ENCODE measurements around the gene TRIM44.
A peak's percentile ranks its signal among the peaks of the same experiment; 100 is the strongest.

TRIM44 gene

GRCh38 chr11:35619116-35619854, 43.3 kb upstream of the TRIM44 start:
- H4K91ac ChIP-seq (ENCODE audit: low read depth, low read length, poor library complexity), result peak overlapping the region; percentile 88
- H2AFZ ChIP-seq (ENCODE audit: low read length), result peak overlapping the region; percentile 80
- peak overlapping the region; percentile 93 for H3K18ac ChIP-seq (ENCODE audit: low read length)
- H3K23ac ChIP-seq (ENCODE audit: low read depth, low read length, poor library complexity), result peak overlapping the region; percentile 66
- H3K27me3 ChIP-seq (ENCODE audit: control insufficient read depth in 3 of 3, insufficient read depth in 3 of 3, low read depth in 1 of 3, low read length in 3 of 3), result no peaks in the 10 kb centered on the region
- peak overlapping the region; percentile 92 for H3K14ac ChIP-seq (ENCODE audit: low read length)
- no CpG with 5 or more reads among the region's 84 CpGs for WGBS, 2 donors (ENCODE audit: extremely low coverage in 2 of 2, insufficient read length in 2 of 2, insufficient replicate concordance in 1 of 2)
- peak overlapping the region; percentile 56 for H2BK120ac ChIP-seq (ENCODE audit: low read depth, low read length)
- DNase-seq (ENCODE audit: low spot score), result peak; percentile 56
- peaks cover 7 to 15% of the 10 kb centered on the region in 2 donors for H3K4me1 ChIP-seq (ENCODE audit: control insufficient read depth in 2 of 2, insufficient read depth in 1 of 2, low read depth in 1 of 2, low read length in 2 of 2)
- peak overlapping the region; percentile 77 for H3K4ac ChIP-seq (ENCODE audit: low read length)
- H3K27ac ChIP-seq (replicated peaks; ENCODE audit: low read length), result peak overlapping the region; percentile 83
- H2AK5ac ChIP-seq (ENCODE audit: low read depth, low read length), result peak overlapping the region; percentile 87
- peak overlapping the region; percentile 67 to 98 for H3K4me3 ChIP-seq (ENCODE audit: low read length in 2 of 2)
- no peak overlapping the region for H4K8ac ChIP-seq (ENCODE audit: low read depth, low read length)
- H3K79me1 ChIP-seq (ENCODE audit: low read depth, low read length), result peaks cover 5% of the 10 kb centered on the region
- peak overlapping the region; percentile 98 for H3K9ac ChIP-seq (ENCODE audit: low read depth, low read length, poor library complexity)
- no peaks in the 10 kb centered on the region for H3K9me3 ChIP-seq (replicated peaks in 1 of 2; ENCODE audit: control insufficient read depth in 2 of 2, insufficient read depth in 1 of 2, low read depth in 1 of 2, low read length in 2 of 2)
- H2BK15ac ChIP-seq (ENCODE audit: low read length), result no peak overlapping the region
- peak overlapping the region; percentile 89 for H2BK5ac ChIP-seq (ENCODE audit: low read length)
- H3K36me3 ChIP-seq (replicated peaks in 1 of 2; ENCODE audit: control insufficient read depth in 2 of 2, insufficient read depth in 2 of 2, low read length in 2 of 2), result peaks cover 0 to 10% of the 10 kb centered on the region in 2 donors
- peak overlapping the region; percentile 86 for H3K4me2 ChIP-seq (ENCODE audit: insufficient read depth, low read length, poor library complexity, severe bottlenecking)
- H2BK12ac ChIP-seq (ENCODE audit: low read length), result peak overlapping the region; percentile 73

- DNase-seq (ENCODE audit: low spot score), result peak; percentile 66
- Histone ChIP-seq H3K9ac (ENCODE audit: low read depth, low read length, poor library complexity) (peak overlapping the region; percentile 98), H3K4me2 (ENCODE audit: insufficient read depth, low read length, poor library complexity, severe bottlenecking) (peak overlapping the region; percentile 86), H2AFZ (ENCODE audit: low read length) (peak overlapping the region; percentile 80), H3K4me3 (ENCODE audit: low read length in 2 of 2) (peak overlapping the region; percentile 67 to 98), H2BK5ac (ENCODE audit: low read length) (no peak overlapping the region), H3K14ac (ENCODE audit: low read length) (peak overlapping the region; percentile 92), H3K79me1 (ENCODE audit: low read depth, low read length) (peaks cover 5% of the 10 kb centered on the region), H4K8ac (ENCODE audit: low read depth, low read length) (no peak overlapping the region), H3K27me3 (ENCODE audit: control insufficient read depth in 3 of 3, insufficient read depth in 3 of 3, low read depth in 1 of 3, low read length in 3 of 3) (no peaks in the 10 kb centered on the region), H3K23ac (ENCODE audit: low read depth, low read length, poor library complexity) (peak overlapping the region; percentile 66), H3K18ac (ENCODE audit: low read length) (peak overlapping the region; percentile 93), H2BK12ac (ENCODE audit: low read length) (no peak overlapping the region), H3K4me1 (ENCODE audit: control insufficient read depth in 2 of 2, insufficient read depth in 1 of 2, low read depth in 1 of 2, low read length in 2 of 2) (peaks cover 7 to 15% of the 10 kb centered on the region in 2 donors), H3K9me3 (replicated peaks in 1 of 2; ENCODE audit: control insufficient read depth in 2 of 2, insufficient read depth in 1 of 2, low read depth in 1 of 2, low read length in 2 of 2) (no peaks in the 10 kb centered on the region), H2AK5ac (ENCODE audit: low read depth, low read length) (peak overlapping the region; percentile 87), H2BK15ac (ENCODE audit: low read length) (no peak overlapping the region), H4K91ac (ENCODE audit: low read depth, low read length, poor library complexity) (no peak overlapping the region), H3K36me3 (replicated peaks in 1 of 2; ENCODE audit: control insufficient read depth in 2 of 2, insufficient read depth in 2 of 2, low read length in 2 of 2) (peaks cover 0 to 10% of the 10 kb centered on the region in 2 donors), H2BK120ac (ENCODE audit: low read depth, low read length) (peak overlapping the region; percentile 17), H3K4ac (ENCODE audit: low read length) (peak overlapping the region; percentile 77), H3K27ac (replicated peaks; ENCODE audit: low read length) (peak overlapping the region; percentile 83)
- no CpG with 5 or more reads among the region's 33 CpGs for WGBS, 2 donors (ENCODE audit: extremely low coverage in 2 of 2, insufficient read length in 2 of 2, insufficient replicate concordance in 1 of 2)
Measured at GRCh38 chr11:35619855-35620640, 42.5 kb upstream of the TRIM44 start.

- Histone ChIP-seq H3K23ac (ENCODE audit: low read depth, low read length, poor library complexity) (no peak overlapping the region), H2BK5ac (ENCODE audit: low read length) (no peak overlapping the region), H3K4me2 (ENCODE audit: insufficient read depth, low read length, poor library complexity, severe bottlenecking) (peak overlapping the region; percentile 41), H2AFZ (ENCODE audit: low read length) (no peak overlapping the region), H2BK12ac (ENCODE audit: low read length) (no peak overlapping the region), H2BK120ac (ENCODE audit: low read depth, low read length) (no peak overlapping the region), H2AK5ac (ENCODE audit: low read depth, low read length) (no peak overlapping the region), H2BK15ac (ENCODE audit: low read length) (no peak overlapping the region), H3K79me1 (ENCODE audit: low read depth, low read length) (peaks cover 5% of the 10 kb centered on the region), H3K4ac (ENCODE audit: low read length) (no peak overlapping the region), H4K8ac (ENCODE audit: low read depth, low read length) (no peak overlapping the region), H3K27ac (replicated peaks; ENCODE audit: low read length) (no peak overlapping the region), H3K36me3 (replicated peaks in 1 of 2; ENCODE audit: control insufficient read depth in 2 of 2, insufficient read depth in 2 of 2, low read length in 2 of 2) (peaks cover 0 to 10% of the 10 kb centered on the region in 2 donors), H3K9ac (ENCODE audit: low read depth, low read length, poor library complexity) (no peak overlapping the region), H3K14ac (ENCODE audit: low read length) (no peak overlapping the region), H3K4me3 (ENCODE audit: low read length in 2 of 2) (peak overlapping the region in 1 of 2 donors; percentile 19), H3K9me3 (replicated peaks in 1 of 2; ENCODE audit: control insufficient read depth in 2 of 2, insufficient read depth in 1 of 2, low read depth in 1 of 2, low read length in 2 of 2) (no peaks in the 10 kb centered on the region), H4K91ac (ENCODE audit: low read depth, low read length, poor library complexity) (no peak overlapping the region), H3K4me1 (ENCODE audit: control insufficient read depth in 2 of 2, insufficient read depth in 1 of 2, low read depth in 1 of 2, low read length in 2 of 2) (peaks cover 7 to 15% of the 10 kb centered on the region in 2 donors), H3K18ac (ENCODE audit: low read length) (no peak overlapping the region), H3K27me3 (ENCODE audit: control insufficient read depth in 3 of 3, insufficient read depth in 3 of 3, low read depth in 1 of 3, low read length in 3 of 3) (no peaks in the 10 kb centered on the region)
- no peak for DNase-seq (ENCODE audit: low spot score)
- WGBS, 2 donors (ENCODE audit: extremely low coverage in 2 of 2, insufficient read length in 2 of 2, insufficient replicate concordance in 1 of 2), result no CpG with 5 or more reads among the region's 2 CpGs
Measured at GRCh38 chr11:35620795-35621194, 41.8 kb upstream of the TRIM44 start.

DNA sequence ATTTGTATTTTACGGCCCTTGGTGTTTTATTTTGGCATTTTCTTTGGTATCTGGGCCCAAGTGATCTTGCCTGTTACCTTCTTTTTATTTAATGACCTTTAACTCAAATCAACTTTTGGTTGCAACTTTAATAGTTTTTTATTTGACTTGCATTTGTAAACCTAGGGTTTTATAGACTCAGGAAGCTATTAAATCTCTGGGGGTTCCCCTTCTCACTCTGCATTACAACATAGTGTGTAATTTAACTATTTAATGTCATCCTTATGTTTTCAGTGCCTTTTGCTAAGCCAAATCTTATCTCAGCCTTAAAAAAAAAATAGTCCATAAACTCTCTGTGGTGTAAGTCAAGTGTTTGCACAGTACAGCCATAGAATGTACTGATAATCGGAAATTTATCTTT, 41.0 kb upstream of the TRIM44 start:
- H3K4me1 ChIP-seq (ENCODE audit: control insufficient read depth in 2 of 2, insufficient read depth in 1 of 2, low read depth in 1 of 2, low read length in 2 of 2), result peaks cover 7 to 15% of the 10 kb centered on the region in 2 donors
- no peak overlapping the region for H3K4me3 ChIP-seq (ENCODE audit: low read length in 2 of 2)
- no peak overlapping the region for H2BK5ac ChIP-seq (ENCODE audit: low read length)

More for the DNA sequence above, 41.0 kb upstream of the TRIM44 start:
- H3K27ac ChIP-seq (replicated peaks; ENCODE audit: low read length), result no peak overlapping the region
- H3K9me3 ChIP-seq (replicated peaks in 1 of 2; ENCODE audit: control insufficient read depth in 2 of 2, insufficient read depth in 1 of 2, low read depth in 1 of 2, low read length in 2 of 2), result no peaks in the 10 kb centered on the region
- H3K14ac ChIP-seq (ENCODE audit: low read length), result no peak overlapping the region
- no peak overlapping the region for H2BK15ac ChIP-seq (ENCODE audit: low read length)
- H3K23ac ChIP-seq (ENCODE audit: low read depth, low read length, poor library complexity), result no peak overlapping the region
- peak overlapping the region; percentile 28 for H3K4me2 ChIP-seq (ENCODE audit: insufficient read depth, low read length, poor library complexity, severe bottlenecking)
- H3K27me3 ChIP-seq (ENCODE audit: control insufficient read depth in 3 of 3, insufficient read depth in 3 of 3, low read depth in 1 of 3, low read length in 3 of 3), result no peaks in the 10 kb centered on the region
- no peak overlapping the region for H4K8ac ChIP-seq (ENCODE audit: low read depth, low read length)
- H3K18ac ChIP-seq (ENCODE audit: low read length), result no peak overlapping the region
- no peak overlapping the region for H3K9ac ChIP-seq (ENCODE audit: low read depth, low read length, poor library complexity)
- no peak overlapping the region for H2AFZ ChIP-seq (ENCODE audit: low read length)
- H4K91ac ChIP-seq (ENCODE audit: low read depth, low read length, poor library complexity), result no peak overlapping the region
- H2BK120ac ChIP-seq (ENCODE audit: low read depth, low read length), result no peak overlapping the region
- H3K36me3 ChIP-seq (replicated peaks in 1 of 2; ENCODE audit: control insufficient read depth in 2 of 2, insufficient read depth in 2 of 2, low read length in 2 of 2), result peaks cover 0 to 10% of the 10 kb centered on the region in 2 donors
- no peak overlapping the region for H3K4ac ChIP-seq (ENCODE audit: low read length)
- H2BK12ac ChIP-seq (ENCODE audit: low read length), result no peak overlapping the region
- H3K79me1 ChIP-seq (ENCODE audit: low read depth, low read length), result peaks cover 5% of the 10 kb centered on the region
- H2AK5ac ChIP-seq (ENCODE audit: low read depth, low read length), result no peak overlapping the region
- no peak for DNase-seq (ENCODE audit: low spot score)
- no CpG with 5 or more reads among the region's 2 CpGs for WGBS, 2 donors (ENCODE audit: extremely low coverage in 2 of 2, insufficient read length in 2 of 2, insufficient replicate concordance in 1 of 2)
